H9 (cell line): ENCODE results near the gene NECTIN4. TPM values are rescaled to one million over a fixed set of nuclear protein-coding genes. Genes with fewer than 3 reads are reported as not detected.

Source experiments
- DNase-seq: peaks from one replicate; pipeline ENCODE4 v3.0.0-alpha.2; 2017
- H2AFZ ChIP-seq: one replicate; pipeline ENCODE4 v1.6.1; 2013; ENCODE audit warnings: mild to moderate bottlenecking, low read length, control low read depth, moderate library complexity
- H2AK5ac ChIP-seq: 2 replicates; pipeline ENCODE4 v1.6.1; 2013; ENCODE audit warnings: low read length, control low read depth, mixed read lengths; ENCODE audit not compliant: insufficient read length
- H2BK120ac ChIP-seq: one replicate; pipeline ENCODE4 v1.6.1; 2013; ENCODE audit warnings: low read depth, mild to moderate bottlenecking, low read length, control low read depth, inconsistent platforms; ENCODE audit not compliant: poor library complexity, severe bottlenecking
- H2BK12ac ChIP-seq: 2 replicates; pipeline ENCODE4 v1.6.1; 2013; ENCODE audit warnings: low read length, control low read depth, mixed read lengths, low read depth; ENCODE audit not compliant: insufficient read length
- H2BK15ac ChIP-seq: 2 replicates; pipeline ENCODE4 v1.6.1; 2013; ENCODE audit warnings: low read depth, low read length, control low read depth
- H2BK20ac ChIP-seq: one replicate; pipeline ENCODE4 v1.6.1; 2013; ENCODE audit warnings: low read depth, mild to moderate bottlenecking, low read length, control low read depth, inconsistent platforms; ENCODE audit not compliant: poor library complexity, severe bottlenecking
- H2BK5ac ChIP-seq: 2 replicates; pipeline ENCODE4 v1.6.1; 2013; ENCODE audit warnings: low read length, control low read depth, mixed read lengths; ENCODE audit not compliant: insufficient read length
- H3K14ac ChIP-seq: 2 replicates; pipeline ENCODE4 v1.6.1; 2013; ENCODE audit warnings: low read length, control low read depth; ENCODE audit not compliant: insufficient read depth
- H3K18ac ChIP-seq: 2 replicates; pipeline ENCODE4 v1.6.1; 2013; ENCODE audit warnings: low read depth, mild to moderate bottlenecking, mixed read lengths, low read length, control low read depth; ENCODE audit not compliant: insufficient read length
- H3K23ac ChIP-seq: 2 replicates; pipeline ENCODE4 v1.6.1; 2013; ENCODE audit warnings: low read length, control low read depth, mixed read lengths, low read depth; ENCODE audit not compliant: insufficient read length
- H3K23me2 ChIP-seq: 2 replicates; pipeline ENCODE4 v1.6.1; 2013; ENCODE audit warnings: low read depth, mild to moderate bottlenecking, mixed read lengths, low read length, control low read depth; ENCODE audit not compliant: insufficient read length, poor library complexity, severe bottlenecking
- H3K27ac ChIP-seq: 2 replicates; pipeline ENCODE4 v1.5.1; 2013; ENCODE audit warnings: low read length, control low read depth, mixed read lengths, low read depth; ENCODE audit not compliant: insufficient read length
- H3K27me3 ChIP-seq: 2 replicates; pipeline ENCODE4 v1.6.1; 2013; ENCODE audit warnings: low read length, control low read depth, inconsistent platforms; ENCODE audit not compliant: insufficient read depth
- H3K4ac ChIP-seq: 2 replicates; pipeline ENCODE4 v1.6.1; 2013; ENCODE audit warnings: low read depth, mild to moderate bottlenecking, control low read depth, inconsistent platforms, low read length, moderate library complexity
- H3K4me1 ChIP-seq: 2 replicates; pipeline ENCODE4 v1.6.1; 2013; ENCODE audit warnings: low read length, control low read depth, inconsistent platforms; ENCODE audit not compliant: insufficient read depth
- H3K4me2 ChIP-seq: 2 replicates; pipeline ENCODE4 v1.6.1; 2013; ENCODE audit warnings: low read length, control low read depth, mixed read lengths; ENCODE audit not compliant: insufficient read length, insufficient read depth
- H3K56ac ChIP-seq: 2 replicates; pipeline ENCODE4 v1.6.1; 2013; ENCODE audit warnings: low read depth, mild to moderate bottlenecking, mixed read lengths, low read length, control low read depth; ENCODE audit not compliant: insufficient read length
- H3K79me1 ChIP-seq: 2 replicates; pipeline ENCODE4 v1.6.1; 2013; ENCODE audit warnings: low read depth, mild to moderate bottlenecking, moderate library complexity, low read length, control low read depth, inconsistent platforms; ENCODE audit not compliant: insufficient read depth, poor library complexity, severe bottlenecking
- H3K79me2 ChIP-seq: 2 replicates; pipeline ENCODE4 v1.6.1; 2013; ENCODE audit warnings: low read length, control low read depth, inconsistent platforms; ENCODE audit not compliant: insufficient read depth
- H3K9ac ChIP-seq: 2 replicates; pipeline ENCODE4 v1.6.1; 2013; ENCODE audit warnings: low read length, control low read depth, mixed read lengths; ENCODE audit not compliant: insufficient read length; ENCODE audit errors: extremely low read depth
- H3K9me3 ChIP-seq: one replicate; pipeline ENCODE4 v1.6.1; 2013; ENCODE audit warnings: low read depth, low read length, inconsistent platforms; ENCODE audit not compliant: control insufficient read depth
- H3T11ph ChIP-seq: one replicate; pipeline ENCODE4 v1.6.1; 2013; ENCODE audit warnings: mild to moderate bottlenecking, low read length, control low read depth, inconsistent platforms
- H4K20me1 ChIP-seq: one replicate; pipeline ENCODE4 v1.6.1; 2013; ENCODE audit not compliant: control insufficient read depth, insufficient read length, insufficient read depth
- H4K5ac ChIP-seq: 2 replicates; pipeline ENCODE4 v1.6.1; 2013; ENCODE audit warnings: low read depth, mild to moderate bottlenecking, mixed read lengths, low read length, control low read depth; ENCODE audit not compliant: insufficient read length
- H4K8ac ChIP-seq: replicated peaks from 2 replicates; pipeline ENCODE4 v1.6.1; 2013; ENCODE audit warnings: low read length, control low read depth, mixed read lengths, low read depth; ENCODE audit not compliant: insufficient read length
- H4K91ac ChIP-seq: 2 replicates; pipeline ENCODE4 v1.6.1; 2013; ENCODE audit warnings: low read depth, mild to moderate bottlenecking, moderate library complexity, mixed read lengths, low read length, control low read depth; ENCODE audit not compliant: insufficient read length
- H3K27ac Mint-ChIP-seq, 3 experiments: 2 replicates in 2 of 3; 3 replicates in 1 of 3; pipeline ENCODE4 v1.8.0; 2020 to 2021; ENCODE audit warnings: mixed read lengths in 3 of 3, mild to moderate bottlenecking in 1 of 3, moderate library complexity in 1 of 3
- H3K27me3 Mint-ChIP-seq: 2 replicates; pipeline ENCODE4 v1.8.0; 2021; ENCODE audit warnings: low read depth, mild to moderate bottlenecking, moderate library complexity, mixed read lengths
- H3K36me3 Mint-ChIP-seq, 3 experiments: 2 replicates in 2 of 3; 3 replicates in 1 of 3; pipeline ENCODE4 v1.8.0; 2020 to 2021; ENCODE audit warnings: low read depth in 3 of 3, mixed read lengths in 3 of 3; ENCODE audit not compliant: insufficient read depth in 1 of 3
- H3K4me1 Mint-ChIP-seq, 2 experiments: 2 replicates each; pipeline ENCODE4 v1.8.0; 2020; ENCODE audit warnings: mixed read lengths in 2 of 2
- H3K4me3 Mint-ChIP-seq, 2 experiments: 2 replicates in 1 of 2; 3 replicates in 1 of 2; pipeline ENCODE4 v1.8.0; 2020 to 2021; ENCODE audit warnings: mild to moderate bottlenecking in 2 of 2, mixed read lengths in 2 of 2, moderate library complexity in 1 of 2
- H3K9me3 Mint-ChIP-seq, 2 experiments: 2 replicates in 1 of 2; 3 replicates in 1 of 2; pipeline ENCODE4 v1.8.0; 2020; ENCODE audit warnings: mild to moderate bottlenecking in 2 of 2, mixed read lengths in 2 of 2, moderate library complexity in 1 of 2
- CTCF ChIP-seq: fragments of 200-600 bp; sonication (generic); conservative IDR thresholded peaks from 3 replicates; pipeline ENCODE4 v1.8.0; 2021; ENCODE audit warnings: antibody characterized with exemption, mild to moderate bottlenecking
- WGBS: extraction: QIAGEN DNeasy Blood & Tissue Kit; methylation state at CpG from one replicate; pipeline ENCODE4 v1.1.7; 2013; ENCODE audit warnings: missing lambda C conversion rate, low lambda C conversion rate, mixed read lengths; ENCODE audit not compliant: insufficient read length; ENCODE audit errors: extremely low coverage; 5-methylcytosine and 5-hydroxymethylcytosine counted together
- total RNA-seq: library from RNA; stranded (reverse); gene quantifications from 2 replicates; pipeline ENCODE4 v1.2.1, GENCODE V29; 2021

NECTIN4 gene
- total RNA-seq, 1 experiment from 2014 or later: 0.33 TPM

GRCh38 chr1:161045736-161046604 is 43.4 kb downstream of the NECTIN4 start, which contains the start of gene USF1:
TSS of gene USF1 (minus strand) at chr1:161045977. CDS start at chr1:161043275, 2,702 bp downstream.
- H3K27me3 ChIP-seq: no peaks in the 10 kb centered on the region; the same call in 1 of the 2 replicates
- H3K56ac ChIP-seq: peak within 1 kb of the TSS; percentile 87
- H2BK20ac ChIP-seq: no peak within 1 kb of the TSS
- no peak within 1 kb of the TSS for H4K91ac ChIP-seq
- H3K9me3 ChIP-seq: no peaks in the 10 kb centered on the region
- peak within 1 kb of the TSS; percentile 97 for H3K9ac ChIP-seq
- peaks cover 8% of the 10 kb centered on the region for H3K23me2 ChIP-seq
- peak within 1 kb of the TSS; percentile 95 for H2BK5ac ChIP-seq
- H3K79me1 ChIP-seq: no peaks in the 10 kb centered on the region
- H3K14ac ChIP-seq: peak within 1 kb of the TSS; percentile 96; the same call in 1 of the 2 replicates
- H4K20me1 ChIP-seq: no peaks in the 10 kb centered on the region
- H3K4me2 ChIP-seq: peak within 1 kb of the TSS; percentile 64
- peak within 1 kb of the TSS; percentile 81 for H3T11ph ChIP-seq
- H3K9me3 Mint-ChIP-seq: peaks cover 12% of the 10 kb centered on the region in 2 experiments
- peak within 1 kb of the TSS; percentile 98 to 100 (median 100) for H3K27ac Mint-ChIP-seq
- H3K79me2 ChIP-seq: peaks cover 3% of the 10 kb centered on the region; the same call in 1 of the 2 replicates
- DNase-seq: peak; percentile 95
- TF ChIP-seq CTCF: no peak
- H3K23ac ChIP-seq: no peak within 1 kb of the TSS
- H2BK12ac ChIP-seq: peak within 1 kb of the TSS; percentile 90
- WGBS: no CpG with 5 or more reads among the region's 29 CpGs
- H2BK15ac ChIP-seq: no peak within 1 kb of the TSS
- no peak within 1 kb of the TSS for H2AK5ac ChIP-seq
- peak within 1 kb of the TSS; percentile 92 for H4K5ac ChIP-seq
- H4K8ac ChIP-seq: no peak within 1 kb of the TSS
- peaks cover 15 to 18% of the 10 kb centered on the region in 2 experiments for H3K4me1 Mint-ChIP-seq
- no peak within 1 kb of the TSS for H2BK120ac ChIP-seq
- H3K36me3 Mint-ChIP-seq: peaks cover 22 to 36% (median 31%) of the 10 kb centered on the region in 3 experiments
- peak within 1 kb of the TSS; percentile 94 for H2AFZ ChIP-seq
- H3K27ac ChIP-seq: peak within 1 kb of the TSS; percentile 93
- H3K4ac ChIP-seq: no peak within 1 kb of the TSS
- peaks cover 37% of the 10 kb centered on the region for H3K27me3 Mint-ChIP-seq
- peak within 1 kb of the TSS; percentile 98 for H3K18ac ChIP-seq
- peak within 1 kb of the TSS; percentile 92 to 94 for H3K4me3 Mint-ChIP-seq
- H3K4me1 ChIP-seq: peaks cover 2% of the 10 kb centered on the region; the same call in 1 of the 2 replicates
